Upper lobe of left lung (tissue), 6 donors: ENCODE data around the gene SOX5. TPM values are rescaled to one million over a fixed set of nuclear protein-coding genes. Genes with fewer than 3 reads are reported as not detected.

Experiments
- ATAC-seq, 2 donors: fragments of 200-7000 bp; cut with Tn5 transposase; one replicate each; pipeline ENCODE4 v1.9.1; 2022; ENCODE audit warnings: mild to moderate bottlenecking in 2 of 2, moderate library complexity in 2 of 2; ENCODE audit not compliant: low FRiP score in 2 of 2
- DNase-seq, 2 donors: peaks; one replicate each; pipeline ENCODE4 v3.0.0-alpha.2; 2019 to 2020
- H3K27ac ChIP-seq, 4 donors: fragments of 200-600 bp; sonication (generic); one replicate each; pipeline ENCODE4 v1.5.1; 2016 to 2019
- H3K27me3 ChIP-seq, 4 donors: fragments of 200-600 bp; sonication (generic); one replicate each; pipeline ENCODE4 v1.5.1; 2017 to 2019
- H3K36me3 ChIP-seq, 4 donors: fragments of 200-600 bp; sonication (generic); one replicate each; pipeline ENCODE4 v1.5.1; 2016 to 2019
- H3K4me1 ChIP-seq, 4 donors: fragments of 200-600 bp; sonication (generic); one replicate each; pipeline ENCODE4 v1.5.1; 2018 to 2019
- H3K4me3 ChIP-seq, 4 donors: fragments of 200-600 bp; sonication (generic); one replicate each; pipeline ENCODE4 v1.5.1; 2017 to 2019; ENCODE audit warnings: mild to moderate bottlenecking in 2 of 4, moderate library complexity in 1 of 4
- H3K9me3 ChIP-seq, 4 donors: fragments of 200-600 bp; sonication (generic); one replicate each; pipeline ENCODE4 v1.5.1; 2018 to 2019
- EP300 ChIP-seq, 4 donors: sonication (generic); formaldehyde crosslinking; IDR thresholded peaks; one replicate each; pipeline ENCODE4 v1.5.1; 2017; ENCODE audit warnings: antibody characterized with exemption in 4 of 4, control low read depth in 2 of 4
- POLR2A ChIP-seq, 4 donors: fragments of 450-650 bp; IDR thresholded peaks; one replicate each; pipeline ENCODE4 v1.5.1; 2016 to 2017; ENCODE audit warnings: antibody characterized with exemption in 4 of 4, mild to moderate bottlenecking in 2 of 4
- POLR2AphosphoS5 ChIP-seq, 2 donors: sonication (generic); formaldehyde crosslinking; IDR thresholded peaks; one replicate each; pipeline ENCODE4 v1.5.1; 2017; ENCODE audit warnings: antibody characterized with exemption in 2 of 2
- WGBS, 2 donors: methylation state at CpG; one replicate each; pipeline ENCODE4 v1.1.5; 2017 to 2018; 5-methylcytosine and 5-hydroxymethylcytosine counted together
- total RNA-seq, 6 donors: library from RNA; depleted of rRNA in 4 of 6; stranded (reverse); fragments of >200 nt in 4 of 6; gene quantifications; one replicate each; pipeline versions ENCODE4 v1.1.0 to v1.2.1, GENCODE V29; 2016 to 2021
- TF ChIP-seq, protein P1 (sequence below), 6 experiments: fragments of 450-650 bp in 4 of 6; fragments of 200-600 bp in 2 of 6; sonication (generic) in 2 of 6; IDR thresholded peaks; one replicate each; pipeline ENCODE4 v1.5.1; 2016 to 2019; ENCODE audit warnings: antibody characterized with exemption in 6 of 6
- donor health status: DM: no; HTN: no; CAD: no; lungs with moderate emphysema.
- donor health status: DM: no; HTN: yes; CAD: no; lungs with severe emphysema.

Gene SOX5
- total RNA-seq, 6 donors from 2014 or later: 9.6 to 31.4 (median 14.5) TPM

DNA sequence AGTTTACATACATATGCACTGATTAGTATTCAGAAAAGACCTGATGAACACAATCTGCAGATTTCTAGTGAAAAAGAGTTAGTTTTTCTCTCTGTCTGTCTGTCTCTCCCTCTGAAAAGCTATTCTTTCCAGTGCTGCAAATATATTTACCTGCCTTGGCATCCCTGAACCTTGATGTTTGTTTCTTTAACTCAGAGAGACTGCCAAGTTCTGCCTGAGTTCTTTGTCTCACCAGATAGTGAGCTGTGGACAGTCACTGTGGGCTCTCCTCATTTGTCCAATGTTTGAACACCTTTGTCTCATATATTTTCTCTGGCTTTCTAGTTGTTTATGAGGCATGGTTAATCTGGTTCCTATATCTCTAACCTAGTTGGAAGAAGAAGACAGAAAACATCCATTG is 250.4 kb downstream of the SOX5 start:
- H3K4me3 ChIP-seq: no peak overlapping the region
- no peaks in the 10 kb centered on the region for H3K36me3 ChIP-seq
- H3K9me3 ChIP-seq: no peaks in the 10 kb centered on the region
- TF ChIP-seq EP300 (IDR thresholded peaks at IDR 0.05) (no peak), POLR2AphosphoS5 (IDR thresholded peaks at IDR 0.05) (no peak), POLR2A (IDR thresholded peaks at IDR 0.05) (no peak)
- TF ChIP-seq, protein P1, sequence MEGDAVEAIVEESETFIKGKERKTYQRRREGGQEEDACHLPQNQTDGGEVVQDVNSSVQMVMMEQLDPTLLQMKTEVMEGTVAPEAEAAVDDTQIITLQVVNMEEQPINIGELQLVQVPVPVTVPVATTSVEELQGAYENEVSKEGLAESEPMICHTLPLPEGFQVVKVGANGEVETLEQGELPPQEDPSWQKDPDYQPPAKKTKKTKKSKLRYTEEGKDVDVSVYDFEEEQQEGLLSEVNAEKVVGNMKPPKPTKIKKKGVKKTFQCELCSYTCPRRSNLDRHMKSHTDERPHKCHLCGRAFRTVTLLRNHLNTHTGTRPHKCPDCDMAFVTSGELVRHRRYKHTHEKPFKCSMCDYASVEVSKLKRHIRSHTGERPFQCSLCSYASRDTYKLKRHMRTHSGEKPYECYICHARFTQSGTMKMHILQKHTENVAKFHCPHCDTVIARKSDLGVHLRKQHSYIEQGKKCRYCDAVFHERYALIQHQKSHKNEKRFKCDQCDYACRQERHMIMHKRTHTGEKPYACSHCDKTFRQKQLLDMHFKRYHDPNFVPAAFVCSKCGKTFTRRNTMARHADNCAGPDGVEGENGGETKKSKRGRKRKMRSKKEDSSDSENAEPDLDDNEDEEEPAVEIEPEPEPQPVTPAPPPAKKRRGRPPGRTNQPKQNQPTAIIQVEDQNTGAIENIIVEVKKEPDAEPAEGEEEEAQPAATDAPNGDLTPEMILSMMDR (IDR thresholded peaks at IDR 0.05): no peak
- H3K27me3 ChIP-seq: no peaks in the 10 kb centered on the region
- no peak overlapping the region for H3K27ac ChIP-seq
- DNase-seq: no peak
- ATAC-seq: no peak
- no peaks in the 10 kb centered on the region for H3K4me1 ChIP-seq

DNA sequence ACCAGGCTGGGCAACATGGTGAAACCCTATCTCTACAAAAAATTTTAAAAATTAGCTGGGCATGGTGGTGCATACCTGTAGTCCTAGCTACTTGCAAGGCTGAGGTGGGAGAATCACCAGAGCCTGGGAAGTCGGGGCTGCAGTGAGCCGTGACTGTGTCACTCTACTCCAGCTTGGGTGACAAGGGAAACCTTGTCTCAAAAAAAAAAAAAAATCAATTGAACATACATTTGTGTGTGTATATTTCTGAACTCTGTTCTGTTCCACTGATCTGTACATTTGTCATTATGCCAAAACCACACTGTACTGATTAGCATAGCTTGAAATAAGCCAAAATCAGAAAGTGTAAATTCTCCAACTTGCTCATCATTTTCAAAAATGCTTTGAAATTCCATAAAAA is 254.6 kb downstream of the SOX5 start:
- Histone ChIP-seq H3K27me3 (no peaks in the 10 kb centered on the region), H3K9me3 (no peaks in the 10 kb centered on the region), H3K4me1 (no peaks in the 10 kb centered on the region), H3K36me3 (no peaks in the 10 kb centered on the region), H3K4me3 (no peak overlapping the region), H3K27ac (no peak overlapping the region)
- DNase-seq (no peak), ATAC-seq (no peak)
- TF ChIP-seq POLR2A (IDR thresholded peaks at IDR 0.05) (no peak), POLR2AphosphoS5 (IDR thresholded peaks at IDR 0.05) (no peak), EP300 (IDR thresholded peaks at IDR 0.05) (no peak)
- TF ChIP-seq, protein P1 (IDR thresholded peaks at IDR 0.05): no peak
- 91 to 94% methylated on average over 2 of the region's 2 CpGs for WGBS, 2 donors

DNA sequence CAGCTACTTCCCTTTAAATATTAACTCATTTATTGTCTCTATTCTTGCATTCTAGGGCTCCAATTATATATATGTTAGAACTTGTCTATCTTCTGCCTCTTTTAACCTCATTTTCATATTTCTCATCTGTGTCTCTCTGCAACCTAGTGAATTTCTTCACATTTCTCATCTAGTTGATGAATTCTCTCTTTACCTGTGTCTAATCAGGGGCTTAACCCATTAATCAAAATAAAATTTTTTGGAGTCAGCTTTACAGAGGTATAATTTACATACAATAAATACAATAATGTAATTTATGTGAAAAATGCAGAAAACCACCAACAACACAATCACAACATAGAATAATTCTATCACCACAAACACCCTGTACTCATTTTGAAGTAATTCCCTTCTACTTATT is 255.2 kb downstream of the SOX5 start:
- H3K27ac ChIP-seq: no peak overlapping the region

DNA sequence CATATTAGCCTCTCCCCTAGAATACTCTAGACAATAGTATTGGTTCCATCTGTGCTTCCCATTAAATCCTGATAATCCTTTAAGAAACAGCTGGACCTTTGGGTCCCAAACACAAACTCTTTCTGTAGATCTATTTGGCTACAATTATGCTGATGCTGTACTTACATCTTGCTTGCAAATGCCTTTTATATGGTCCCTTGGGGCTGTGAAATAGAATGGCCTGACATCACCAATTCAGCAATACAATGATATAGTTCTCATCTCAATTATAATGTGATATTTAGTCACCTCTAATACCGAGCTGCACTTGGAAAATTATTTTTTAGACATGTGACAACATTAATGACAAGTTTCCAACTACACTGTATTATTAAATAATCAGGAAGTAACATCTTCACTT is 261.5 kb downstream of the SOX5 start:
- Histone ChIP-seq H3K36me3 (no peaks in the 10 kb centered on the region), H3K9me3 (no peaks in the 10 kb centered on the region), H3K27me3 (no peaks in the 10 kb centered on the region), H3K4me3 (no peak overlapping the region), H3K27ac (no peak overlapping the region), H3K4me1 (no peaks in the 10 kb centered on the region)
- no peak for ATAC-seq
- no peak for TF ChIP-seq POLR2A (IDR thresholded peaks at IDR 0.05)
- no peak for DNase-seq
- WGBS, 2 donors: 74 to 77% methylated on average over 1 of the region's 1 CpG

More for the DNA sequence above, 255.2 kb downstream of the SOX5 start:
- H3K4me3 ChIP-seq: no peak overlapping the region
- H3K4me1 ChIP-seq: no peaks in the 10 kb centered on the region
- DNase-seq (no peak), ATAC-seq (no peak)
- no peaks in the 10 kb centered on the region for H3K36me3 ChIP-seq
- TF ChIP-seq POLR2A (IDR thresholded peaks at IDR 0.05) (no peak), POLR2AphosphoS5 (IDR thresholded peaks at IDR 0.05) (no peak), EP300 (IDR thresholded peaks at IDR 0.05) (no peak)
- TF ChIP-seq, protein P1 (IDR thresholded peaks at IDR 0.05): no peak
- no peaks in the 10 kb centered on the region for H3K9me3 ChIP-seq
- H3K27me3 ChIP-seq: no peaks in the 10 kb centered on the region

DNA sequence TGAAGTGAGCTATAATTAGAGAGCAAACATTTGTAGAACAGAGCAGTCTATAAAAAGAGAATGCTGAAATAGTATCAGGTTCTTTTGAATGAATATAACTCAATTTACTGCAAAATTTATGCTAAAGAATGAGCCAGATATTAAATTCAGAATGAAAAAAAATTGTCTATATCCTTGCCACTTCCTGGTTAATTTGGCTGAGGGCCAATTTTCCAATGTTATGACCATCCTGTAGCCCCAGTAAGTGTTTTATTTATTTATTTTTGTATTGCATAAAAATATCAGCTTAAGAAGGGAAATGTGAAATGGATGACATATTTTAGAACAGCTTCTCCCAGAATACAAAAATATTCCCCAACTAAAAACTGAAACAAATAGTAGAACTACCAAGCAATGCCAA is 263.4 kb downstream of the SOX5 start:
- Histone ChIP-seq H3K27me3 (no peaks in the 10 kb centered on the region), H3K27ac (no peak overlapping the region), H3K36me3 (no peaks in the 10 kb centered on the region), H3K9me3 (no peaks in the 10 kb centered on the region), H3K4me3 (no peak overlapping the region), H3K4me1 (no peaks in the 10 kb centered on the region)
- DNase-seq (no peak), ATAC-seq (no peak)
- no peak for TF ChIP-seq POLR2AphosphoS5 (IDR thresholded peaks at IDR 0.05)
- TF ChIP-seq, protein P1 (IDR thresholded peaks at IDR 0.05): no peak
- no peak for TF ChIP-seq EP300 (IDR thresholded peaks at IDR 0.05)
- TF ChIP-seq POLR2A (IDR thresholded peaks at IDR 0.05): no peak
